HFF-Myc (cell line): ENCODE results near the gene PABPN1.

Source experiments
- DNase-seq: peaks from one replicate; pipeline ENCODE4 v3.0.0-alpha.2; 2011; ENCODE audit warnings: low read depth; ENCODE audit errors: extremely low read depth
- H3K4me3 ChIP-seq: replicated peaks from 2 replicates; pipeline ENCODE4 v1.5.1; 2011; ENCODE audit warnings: low read depth, mild to moderate bottlenecking, control low read depth, low read length
- TF ChIP-seq, protein P1 (sequence below): IDR thresholded peaks from 2 replicates; pipeline ENCODE4 v1.5.1; 2012; ENCODE audit warnings: mild to moderate bottlenecking, low read depth, low read length, control low read depth; ENCODE audit errors: missing control alignments

The PABPN1 gene

DNA sequence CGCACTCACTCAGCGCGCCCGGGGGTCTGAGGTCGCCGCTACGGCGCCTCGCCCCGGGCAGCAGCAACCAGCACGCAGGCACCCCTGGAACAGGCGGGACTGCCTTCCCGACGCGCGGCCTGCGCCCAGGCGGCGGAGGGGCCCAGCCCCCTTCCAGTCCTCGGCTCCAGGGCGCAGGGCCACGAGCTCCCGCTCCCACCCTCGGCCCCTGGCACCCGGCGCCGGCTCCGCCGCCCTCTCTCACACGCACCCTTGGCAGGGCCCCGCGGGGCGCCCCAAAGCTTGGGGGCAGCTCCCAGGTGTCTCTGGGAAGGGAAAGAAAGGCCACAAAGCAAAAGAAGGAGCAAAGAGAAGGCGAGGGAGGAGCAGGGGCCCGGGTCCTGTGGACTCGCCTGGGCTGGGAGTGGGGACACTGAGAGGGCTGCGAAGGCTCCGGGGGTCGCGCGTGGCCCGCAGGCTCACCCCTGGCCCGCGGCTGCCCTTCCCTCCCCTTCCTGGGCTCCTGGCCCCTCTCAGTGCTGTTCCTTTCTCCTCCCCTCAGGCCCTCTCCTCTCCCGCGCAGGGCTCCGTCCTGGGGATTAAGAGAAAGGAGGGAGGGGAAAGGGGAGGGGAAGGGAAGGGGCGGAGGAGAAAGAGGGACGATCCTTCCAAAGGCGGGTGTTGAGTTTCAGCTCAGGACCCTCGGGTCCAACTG lies 44.6 kb downstream of the PABPN1 start:
- H3K4me3 ChIP-seq = peak overlapping the region; percentile 53
- peak; percentile 38 for DNase-seq
- TF ChIP-seq, protein P1, sequence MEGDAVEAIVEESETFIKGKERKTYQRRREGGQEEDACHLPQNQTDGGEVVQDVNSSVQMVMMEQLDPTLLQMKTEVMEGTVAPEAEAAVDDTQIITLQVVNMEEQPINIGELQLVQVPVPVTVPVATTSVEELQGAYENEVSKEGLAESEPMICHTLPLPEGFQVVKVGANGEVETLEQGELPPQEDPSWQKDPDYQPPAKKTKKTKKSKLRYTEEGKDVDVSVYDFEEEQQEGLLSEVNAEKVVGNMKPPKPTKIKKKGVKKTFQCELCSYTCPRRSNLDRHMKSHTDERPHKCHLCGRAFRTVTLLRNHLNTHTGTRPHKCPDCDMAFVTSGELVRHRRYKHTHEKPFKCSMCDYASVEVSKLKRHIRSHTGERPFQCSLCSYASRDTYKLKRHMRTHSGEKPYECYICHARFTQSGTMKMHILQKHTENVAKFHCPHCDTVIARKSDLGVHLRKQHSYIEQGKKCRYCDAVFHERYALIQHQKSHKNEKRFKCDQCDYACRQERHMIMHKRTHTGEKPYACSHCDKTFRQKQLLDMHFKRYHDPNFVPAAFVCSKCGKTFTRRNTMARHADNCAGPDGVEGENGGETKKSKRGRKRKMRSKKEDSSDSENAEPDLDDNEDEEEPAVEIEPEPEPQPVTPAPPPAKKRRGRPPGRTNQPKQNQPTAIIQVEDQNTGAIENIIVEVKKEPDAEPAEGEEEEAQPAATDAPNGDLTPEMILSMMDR = no peak

DNA sequence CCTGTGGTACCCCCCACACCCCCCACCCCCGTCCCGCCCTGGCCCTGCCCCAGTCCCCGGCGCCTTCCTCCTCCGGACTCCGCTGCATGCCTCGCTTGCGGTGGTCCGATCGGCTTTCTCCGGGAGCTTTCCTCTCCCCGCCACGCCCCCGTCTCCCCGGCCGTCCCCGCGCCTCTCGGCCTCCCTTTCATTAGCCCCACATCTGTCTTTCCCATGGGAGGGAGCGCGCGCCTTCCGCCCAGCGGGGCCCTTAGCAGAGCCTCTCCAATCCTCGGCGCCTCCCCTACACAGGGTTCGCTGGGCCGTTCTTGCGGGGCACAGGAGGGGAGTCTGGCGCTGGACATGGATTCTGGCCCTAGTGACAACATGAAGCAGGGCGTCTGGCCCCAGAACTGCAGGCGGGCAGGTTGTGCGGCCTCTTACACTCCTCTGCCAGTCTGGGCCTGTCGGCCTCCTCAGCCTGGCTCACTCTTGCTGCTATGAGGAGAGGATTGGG lies 45.2 kb downstream of the PABPN1 start:
- peak overlapping the region; percentile 53 for H3K4me3 ChIP-seq
- TF ChIP-seq, protein P1 = no peak
- DNase-seq = no peak

DNA sequence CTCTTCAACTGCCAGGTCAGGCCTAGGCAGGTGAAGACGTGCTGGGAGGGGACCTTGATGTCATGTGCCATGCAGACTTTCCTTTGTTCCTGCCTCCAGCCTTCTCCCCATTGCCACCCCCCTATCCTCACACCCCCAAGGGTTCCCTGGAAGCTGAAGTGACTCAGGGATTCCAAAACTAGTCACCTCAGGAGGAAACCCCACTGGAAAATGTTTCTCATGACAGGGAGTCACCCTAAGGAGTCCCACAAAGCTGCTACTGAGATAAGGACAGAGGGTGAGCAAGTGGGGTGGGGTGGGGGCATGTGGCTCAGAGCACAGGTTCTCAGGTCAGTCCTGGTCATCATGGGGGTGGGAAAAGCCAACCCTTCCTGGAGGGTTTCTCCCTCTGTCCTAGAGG lies 49.0 kb downstream of the PABPN1 start:
- no peak overlapping the region for H3K4me3 ChIP-seq
- TF ChIP-seq, protein P1 = no peak
- DNase-seq = no peak

DNA sequence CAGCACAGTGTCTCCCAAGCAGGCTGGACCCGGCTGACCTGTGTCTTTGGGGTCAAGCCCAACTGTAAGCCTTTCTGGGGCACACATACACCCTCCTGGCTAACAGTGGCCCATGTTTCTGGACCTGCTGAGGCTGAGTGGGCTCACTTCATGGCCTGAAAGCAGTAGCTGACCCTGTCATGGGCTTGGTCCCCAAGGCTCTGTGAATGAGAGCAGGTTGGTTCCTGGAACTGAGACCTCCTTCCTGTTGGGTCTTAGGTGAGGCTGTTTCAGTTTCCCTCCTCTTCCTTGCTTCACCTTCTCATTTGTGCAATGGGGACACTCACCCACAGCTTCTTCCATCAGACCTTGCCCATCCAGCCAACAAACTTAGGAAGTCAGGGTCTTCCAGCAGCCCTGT lies 50.6 kb downstream of the PABPN1 start:
- no peak for DNase-seq
- TF ChIP-seq, protein P1 = no peak
- no peak overlapping the region for H3K4me3 ChIP-seq

DNA sequence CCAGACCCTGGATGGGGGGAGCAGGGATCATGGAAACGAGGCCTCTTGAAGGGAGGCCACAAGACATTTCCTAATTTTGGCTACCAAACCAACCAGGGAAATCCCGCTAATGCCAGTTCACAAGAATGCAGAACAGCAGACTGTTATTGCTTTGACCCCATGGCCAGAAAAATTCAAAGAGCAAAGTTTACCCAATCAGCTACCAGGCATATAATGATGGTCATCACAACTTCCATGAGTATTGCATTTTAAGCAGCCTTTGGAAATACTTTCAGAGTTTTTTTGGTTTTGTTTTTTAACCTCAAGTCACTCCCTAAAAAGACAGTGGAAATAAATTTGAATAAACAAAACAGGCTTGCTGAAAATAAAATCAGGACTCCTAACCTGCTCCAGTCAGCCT lies 51.3 kb downstream of the PABPN1 start, which contains the start of gene IL25:
TSS of gene IL25 (plus strand) at position 301 of the 400 bp plus-strand sequence.
- TF ChIP-seq, protein P1 = no peak
- no peak for DNase-seq
- H3K4me3 ChIP-seq = no peak within 1 kb of the TSS

DNA sequence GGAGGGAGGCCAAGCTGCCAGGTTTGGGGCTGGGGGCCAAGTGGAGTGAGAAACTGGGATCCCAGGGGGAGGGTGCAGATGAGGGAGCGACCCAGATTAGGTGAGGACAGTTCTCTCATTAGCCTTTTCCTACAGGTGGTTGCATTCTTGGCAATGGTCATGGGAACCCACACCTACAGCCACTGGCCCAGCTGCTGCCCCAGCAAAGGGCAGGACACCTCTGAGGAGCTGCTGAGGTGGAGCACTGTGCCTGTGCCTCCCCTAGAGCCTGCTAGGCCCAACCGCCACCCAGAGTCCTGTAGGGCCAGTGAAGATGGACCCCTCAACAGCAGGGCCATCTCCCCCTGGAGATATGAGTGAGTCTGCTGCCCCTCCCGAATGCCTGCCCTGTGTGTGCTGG lies 51.8 kb downstream of the PABPN1 start:
- TF ChIP-seq, protein P1 = no peak
- no peak overlapping the region for H3K4me3 ChIP-seq
- no peak for DNase-seq
